HepG2 (cell line): ENCODE data around the gene PRDX5. TPM values are rescaled to one million over a fixed set of nuclear protein-coding genes. Genes with fewer than 3 reads are reported as not detected.
A peak's percentile ranks its signal among the peaks of the same experiment; 100 is the strongest.

Experiments
- AKAP8 ChIP-seq: sonication (generic); formaldehyde crosslinking; IDR thresholded peaks from 2 replicates; pipeline ENCODE4 v1.5.1; 2020; ENCODE audit warnings: mild to moderate bottlenecking, missing genetic modification reagents
- ARNT2 ChIP-seq: sonication (generic); formaldehyde crosslinking; IDR thresholded peaks from 2 replicates; pipeline ENCODE4 v1.8.0; 2022; ENCODE audit warnings: mild to moderate bottlenecking, low read depth, missing genetic modification reagents, moderate library complexity
- EEA1 ChIP-seq: sonication (generic); formaldehyde crosslinking; IDR thresholded peaks from 2 replicates; pipeline ENCODE4 v1.5.1; 2020; ENCODE audit warnings: mild to moderate bottlenecking, missing genetic modification reagents, borderline replicate concordance
- HMGXB4 ChIP-seq, 2 experiments: sonication (generic) in 1 of 2; formaldehyde crosslinking in 1 of 2; IDR thresholded peaks; 2 replicates each; pipeline versions ENCODE4 v1.4.0 to v1.6.1; 2018 to 2020; ENCODE audit warnings: missing genetic modification reagents in 2 of 2, borderline replicate concordance in 1 of 2, low read depth in 1 of 2, mild to moderate bottlenecking in 1 of 2, missing biosample characterization in 1 of 2
- KAT7 ChIP-seq: IDR thresholded peaks from 2 replicates; pipeline ENCODE4 v1.6.1; 2018; ENCODE audit warnings: borderline replicate concordance, missing compliant biosample characterization
- KLF13 ChIP-seq: sonication (generic); formaldehyde crosslinking; IDR thresholded peaks from 2 replicates; pipeline ENCODE4 v1.4.0; 2020; ENCODE audit warnings: mild to moderate bottlenecking, missing genetic modification reagents
- MAX ChIP-seq: IDR thresholded peaks from 2 replicates; pipeline ENCODE4 v1.6.1; 2012; ENCODE audit warnings: inconsistent platforms
- MYNN ChIP-seq: sonication (generic); formaldehyde crosslinking; IDR thresholded peaks from 2 replicates; pipeline ENCODE4 v1.4.0; 2020; ENCODE audit warnings: mild to moderate bottlenecking, low read depth, missing genetic modification reagents
- RBM39 ChIP-seq: fragments of 200-400 bp; formaldehyde crosslinking; IDR thresholded peaks from one replicate; pipeline ENCODE4 v1.6.1; 2018; ENCODE audit warnings: antibody characterized with exemption, mild to moderate bottlenecking, low read depth, low read length; ENCODE audit not compliant: poor library complexity, severe bottlenecking
- ZBTB7B ChIP-seq: sonication (generic); formaldehyde crosslinking; IDR thresholded peaks from 2 replicates; pipeline ENCODE4 v1.4.0; 2020; ENCODE audit warnings: missing genetic modification reagents
- ZFY ChIP-seq: sonication (generic); formaldehyde crosslinking; IDR thresholded peaks from 2 replicates; pipeline ENCODE4 v1.4.0; 2020; ENCODE audit warnings: missing genetic modification reagents
- ZGPAT ChIP-seq: IDR thresholded peaks from 2 replicates; pipeline ENCODE4 v1.6.1; 2016; ENCODE audit warnings: mild to moderate bottlenecking
- ZNF251 ChIP-seq: sonication (generic); formaldehyde crosslinking; IDR thresholded peaks from 2 replicates; pipeline ENCODE4 v1.9.0; 2021; ENCODE audit warnings: mild to moderate bottlenecking, missing genetic modification reagents
- ZNF282 ChIP-seq: fragments of 450-650 bp; IDR thresholded peaks from 2 replicates; pipeline ENCODE4 v1.6.1; 2018; ENCODE audit not compliant: partially characterized antibody
- ZNF414 ChIP-seq: sonication (generic); formaldehyde crosslinking; IDR thresholded peaks from 2 replicates; pipeline ENCODE4 v1.5.0; 2020; ENCODE audit warnings: missing genetic modification reagents
- ZNF562 ChIP-seq: sonication (generic); formaldehyde crosslinking; IDR thresholded peaks from 2 replicates; pipeline ENCODE4 v1.8.0; 2022; ENCODE audit warnings: missing genetic modification reagents, borderline replicate concordance
- ZNF724P ChIP-seq: sonication (generic); formaldehyde crosslinking; IDR thresholded peaks from 2 replicates; pipeline ENCODE4 v1.8.0; 2022; ENCODE audit warnings: missing genetic modification reagents, borderline replicate concordance
- ZNF768 ChIP-seq: sonication (generic); formaldehyde crosslinking; IDR thresholded peaks from 2 replicates; pipeline ENCODE4 v1.4.0; 2020; ENCODE audit warnings: missing genetic modification reagents
- polyA plus RNA-seq, 8 experiments: library from polyadenylated mRNA; depleted of rRNA in 3 of 8; stranded (reverse) in 7 of 8; unstranded in 1 of 8; fragments of >200 nt; fragmentation: Illumina TruSeq in 4 of 8; extraction: Trizol in 4 of 8; gene quantifications; 2 replicates each; pipeline versions ENCODE4 v1.2.1 to v1.2.3, GENCODE V29; 2011 to 2016; ENCODE audit warnings: low read depth in 4 of 8, missing spikeins in 1 of 8, mixed read lengths in 1 of 8; ENCODE audit not compliant: insufficient read depth in 1 of 8
- total RNA-seq, 5 experiments: library from RNA; depleted of rRNA; stranded (reverse); fragments of >200 nt; fragmentation: Illumina TruSeq; extraction: Trizol; gene quantifications; 2 replicates each; pipeline ENCODE4 v1.2.3, GENCODE V29; 2016; ENCODE audit warnings: low read depth in 1 of 5
- TF ChIP-seq, protein P1 (sequence below): sonication (generic); formaldehyde crosslinking; IDR thresholded peaks from 2 replicates; pipeline ENCODE4 v1.4.0; 2020; ENCODE audit warnings: missing genetic modification reagents

PRDX5 gene
- total and polyA plus RNA-seq, 2 of the 13 experiments (the other 11 are each of a cell fraction or from before 2014, with no cell fraction given) = 215 to 311 TPM

DNA sequence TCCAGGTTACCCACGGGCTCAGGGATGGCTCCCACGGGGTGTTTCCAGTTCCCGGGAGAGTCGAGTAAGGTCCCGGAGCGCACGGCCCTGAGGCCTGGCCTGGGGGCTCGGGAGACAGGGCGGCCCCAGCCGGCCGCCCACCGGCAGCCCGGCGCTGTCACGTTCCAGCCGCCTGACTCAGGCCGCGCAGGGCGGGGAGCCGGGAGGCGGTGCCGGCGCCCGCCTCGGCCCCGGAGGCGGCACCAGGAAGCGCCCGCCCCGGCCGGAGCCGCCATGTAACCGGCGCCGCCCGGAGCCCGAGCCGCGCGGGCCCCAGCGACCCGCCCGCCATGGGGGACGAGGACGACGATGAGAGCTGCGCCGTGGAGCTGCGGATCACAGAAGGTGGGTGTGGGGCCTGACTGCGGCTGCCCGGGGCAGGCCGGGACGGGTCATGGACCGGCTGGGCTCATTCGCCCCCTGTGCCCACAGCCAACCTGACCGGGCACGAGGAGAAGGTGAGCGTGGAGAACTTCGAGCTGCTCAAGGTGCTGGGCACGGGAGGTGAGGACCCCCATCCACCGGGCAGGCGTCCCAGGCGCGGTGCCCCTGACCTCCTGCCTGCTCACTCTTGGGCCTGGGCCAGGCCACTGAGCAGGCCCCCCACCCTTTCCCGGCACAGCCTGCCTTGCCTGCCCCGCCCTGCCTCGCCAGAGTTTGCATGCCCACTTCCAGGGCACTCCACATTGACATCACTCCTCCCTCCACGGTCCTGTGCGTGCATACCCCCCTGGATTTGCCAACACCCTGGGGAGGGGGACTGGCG lies 41.2 kb downstream of the PRDX5 start, which contains the start of gene RPS6KA4 (continued):
- TF ChIP-seq HMGXB4 (CRISPR knock-in tag; IDR thresholded peaks at IDR 0.05; ENCODE audit: borderline replicate concordance in 1 of 2, low read depth in 1 of 2) (peak in 1 of 2 experiments; percentile 19; a peak in 1 of 4 replicates), ZNF282 (no peak), AKAP8 (peak; percentile 89), ZNF414 (CRISPR knock-in tag) (no peak), ZNF724P (CRISPR knock-in tag) (peak; percentile 34; the same call in 1 of the 2 replicates), ZNF562 (no peak), ZNF768 (CRISPR knock-in tag) (peak; percentile 40; the same call in 1 of the 2 replicates), MYNN (CRISPR knock-in tag) (no peak), ZFY (peak; percentile 82), KLF13 (CRISPR knock-in tag) (0 out of 2 replicates have a peak, but pooled peaks have one; percentile 50), ZBTB7B (CRISPR knock-in tag) (0 out of 2 replicates have a peak, but pooled peaks have one; percentile 11), RBM39 (peak; percentile 38), EEA1 (CRISPR knock-in tag) (peak; percentile 89; the same call in 1 of the 2 replicates), ZNF251 (CRISPR knock-in tag) (no peak), KAT7 (CRISPR knock-in tag) (0 out of 2 replicates have a peak, but pooled peaks have one; percentile 12), ARNT2 (CRISPR knock-in tag) (peak; percentile 32; the same call in 1 of the 2 replicates), ZGPAT (peak; percentile 32; the same call in 1 of the 2 replicates), MAX (peak; percentile 66)
- TF ChIP-seq, protein P1, sequence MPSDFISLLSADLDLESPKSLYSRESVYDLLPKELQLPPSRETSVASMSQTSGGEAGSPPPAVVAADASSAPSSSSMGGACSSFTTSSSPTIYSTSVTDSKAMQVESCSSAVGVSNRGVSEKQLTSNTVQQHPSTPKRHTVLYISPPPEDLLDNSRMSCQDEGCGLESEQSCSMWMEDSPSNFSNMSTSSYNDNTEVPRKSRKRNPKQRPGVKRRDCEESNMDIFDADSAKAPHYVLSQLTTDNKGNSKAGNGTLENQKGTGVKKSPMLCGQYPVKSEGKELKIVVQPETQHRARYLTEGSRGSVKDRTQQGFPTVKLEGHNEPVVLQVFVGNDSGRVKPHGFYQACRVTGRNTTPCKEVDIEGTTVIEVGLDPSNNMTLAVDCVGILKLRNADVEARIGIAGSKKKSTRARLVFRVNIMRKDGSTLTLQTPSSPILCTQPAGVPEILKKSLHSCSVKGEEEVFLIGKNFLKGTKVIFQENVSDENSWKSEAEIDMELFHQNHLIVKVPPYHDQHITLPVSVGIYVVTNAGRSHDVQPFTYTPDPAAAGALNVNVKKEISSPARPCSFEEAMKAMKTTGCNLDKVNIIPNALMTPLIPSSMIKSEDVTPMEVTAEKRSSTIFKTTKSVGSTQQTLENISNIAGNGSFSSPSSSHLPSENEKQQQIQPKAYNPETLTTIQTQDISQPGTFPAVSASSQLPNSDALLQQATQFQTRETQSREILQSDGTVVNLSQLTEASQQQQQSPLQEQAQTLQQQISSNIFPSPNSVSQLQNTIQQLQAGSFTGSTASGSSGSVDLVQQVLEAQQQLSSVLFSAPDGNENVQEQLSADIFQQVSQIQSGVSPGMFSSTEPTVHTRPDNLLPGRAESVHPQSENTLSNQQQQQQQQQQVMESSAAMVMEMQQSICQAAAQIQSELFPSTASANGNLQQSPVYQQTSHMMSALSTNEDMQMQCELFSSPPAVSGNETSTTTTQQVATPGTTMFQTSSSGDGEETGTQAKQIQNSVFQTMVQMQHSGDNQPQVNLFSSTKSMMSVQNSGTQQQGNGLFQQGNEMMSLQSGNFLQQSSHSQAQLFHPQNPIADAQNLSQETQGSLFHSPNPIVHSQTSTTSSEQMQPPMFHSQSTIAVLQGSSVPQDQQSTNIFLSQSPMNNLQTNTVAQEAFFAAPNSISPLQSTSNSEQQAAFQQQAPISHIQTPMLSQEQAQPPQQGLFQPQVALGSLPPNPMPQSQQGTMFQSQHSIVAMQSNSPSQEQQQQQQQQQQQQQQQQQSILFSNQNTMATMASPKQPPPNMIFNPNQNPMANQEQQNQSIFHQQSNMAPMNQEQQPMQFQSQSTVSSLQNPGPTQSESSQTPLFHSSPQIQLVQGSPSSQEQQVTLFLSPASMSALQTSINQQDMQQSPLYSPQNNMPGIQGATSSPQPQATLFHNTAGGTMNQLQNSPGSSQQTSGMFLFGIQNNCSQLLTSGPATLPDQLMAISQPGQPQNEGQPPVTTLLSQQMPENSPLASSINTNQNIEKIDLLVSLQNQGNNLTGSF = no peak
